OCI-LY7 (cell line): Measurements from ENCODE around the gene SEMA6D.

Experiments
- CTCF ChIP-seq: fragments of 200-600 bp; sonication (generic); conservative IDR thresholded peaks from 2 replicates; pipeline ENCODE4 v1.5.1; 2014; ENCODE audit warnings: mild to moderate bottlenecking, antibody characterized with exemption, low read length, moderate library complexity, mixed read lengths
- EZH2phosphoT487 ChIP-seq: fragments of 200-600 bp; sonication (generic); IDR thresholded peaks from 2 replicates; pipeline ENCODE4 v1.6.1; 2018; ENCODE audit warnings: low read depth, borderline replicate concordance, mild to moderate bottlenecking, mixed run types, antibody characterized with exemption, low read length, moderate library complexity, mixed read lengths

- TF ChIP-seq CTCF (no peak), EZH2phosphoT487 (no peak)
Measured at GRCh38 chr15:47757331-47757730, 40.0 kb downstream of the SEMA6D start.
